Upper lobe of left lung (tissue), 4 donors: ENCODE data around the gene PER3.

ENCODE experiments used
- POLR2A ChIP-seq, 4 donors: fragments of 450-650 bp; IDR thresholded peaks; one replicate each; pipeline ENCODE4 v1.5.1; 2016 to 2017; ENCODE audit warnings: antibody characterized with exemption in 4 of 4, mild to moderate bottlenecking in 2 of 4
- TF ChIP-seq, protein P1 (sequence below), 6 experiments: fragments of 450-650 bp in 4 of 6; fragments of 200-600 bp in 2 of 6; sonication (generic) in 2 of 6; IDR thresholded peaks; one replicate each; pipeline ENCODE4 v1.5.1; 2016 to 2019; ENCODE audit warnings: antibody characterized with exemption in 6 of 6

DNA sequence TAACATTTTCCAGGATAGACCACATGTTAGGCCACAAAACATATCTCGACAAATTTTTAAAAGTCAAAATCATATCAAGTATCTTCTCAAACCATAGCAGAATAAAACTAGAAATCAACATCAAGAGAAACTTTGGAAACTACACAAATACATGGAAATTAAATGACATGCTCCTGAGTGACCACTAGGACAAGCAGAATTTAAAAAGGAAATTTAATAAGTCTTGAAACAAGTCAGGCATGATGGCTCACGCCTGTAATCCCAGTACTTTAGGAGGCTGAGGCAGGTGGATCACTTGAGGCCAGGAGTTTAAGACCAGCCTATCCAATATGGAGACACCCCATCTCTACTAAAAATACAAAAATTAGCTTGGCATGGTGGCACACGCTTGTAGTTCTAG is 95.1 kb downstream of the PER3 start:
- TF ChIP-seq, protein P1, sequence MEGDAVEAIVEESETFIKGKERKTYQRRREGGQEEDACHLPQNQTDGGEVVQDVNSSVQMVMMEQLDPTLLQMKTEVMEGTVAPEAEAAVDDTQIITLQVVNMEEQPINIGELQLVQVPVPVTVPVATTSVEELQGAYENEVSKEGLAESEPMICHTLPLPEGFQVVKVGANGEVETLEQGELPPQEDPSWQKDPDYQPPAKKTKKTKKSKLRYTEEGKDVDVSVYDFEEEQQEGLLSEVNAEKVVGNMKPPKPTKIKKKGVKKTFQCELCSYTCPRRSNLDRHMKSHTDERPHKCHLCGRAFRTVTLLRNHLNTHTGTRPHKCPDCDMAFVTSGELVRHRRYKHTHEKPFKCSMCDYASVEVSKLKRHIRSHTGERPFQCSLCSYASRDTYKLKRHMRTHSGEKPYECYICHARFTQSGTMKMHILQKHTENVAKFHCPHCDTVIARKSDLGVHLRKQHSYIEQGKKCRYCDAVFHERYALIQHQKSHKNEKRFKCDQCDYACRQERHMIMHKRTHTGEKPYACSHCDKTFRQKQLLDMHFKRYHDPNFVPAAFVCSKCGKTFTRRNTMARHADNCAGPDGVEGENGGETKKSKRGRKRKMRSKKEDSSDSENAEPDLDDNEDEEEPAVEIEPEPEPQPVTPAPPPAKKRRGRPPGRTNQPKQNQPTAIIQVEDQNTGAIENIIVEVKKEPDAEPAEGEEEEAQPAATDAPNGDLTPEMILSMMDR (IDR thresholded peaks at IDR 0.05): no peak
- TF ChIP-seq POLR2A (IDR thresholded peaks at IDR 0.05): no peak
